SK-N-SH (cell line): ENCODE measurements around the gene ADGRE2.

Source experiments
- EP300 ChIP-seq, 2 experiments: IDR thresholded peaks; 2 replicates each; pipeline versions ENCODE4 v1.4.0 to v1.6.1; 2012; ENCODE audit warnings: borderline replicate concordance in 1 of 2, low read depth in 1 of 2, low read length in 1 of 2
- EZH2phosphoT487 ChIP-seq: fragments of 200-600 bp; sonication (generic); IDR thresholded peaks from 2 replicates; pipeline ENCODE4 v1.6.1; 2017; ENCODE audit warnings: low read depth, mixed run types, mild to moderate bottlenecking, antibody characterized with exemption, moderate library complexity, borderline replicate concordance
- FOSL2 ChIP-seq: IDR thresholded peaks from 2 replicates; pipeline ENCODE4 v1.4.0; 2012; ENCODE audit warnings: low read depth, mild to moderate bottlenecking, moderate library complexity, borderline replicate concordance
- MXI1 ChIP-seq: IDR thresholded peaks from 2 replicates; pipeline ENCODE4 v1.6.1; 2012; ENCODE audit warnings: mild to moderate bottlenecking, low read depth, low read length, improper control_type of control experiment
- NFIC ChIP-seq: IDR thresholded peaks from 2 replicates; pipeline ENCODE4 v1.4.0; 2012; ENCODE audit warnings: borderline replicate concordance
- RAD21 ChIP-seq: IDR thresholded peaks from 2 replicates; pipeline ENCODE4 v1.6.1; 2012; ENCODE audit warnings: mild to moderate bottlenecking, low read length
- RCOR1 ChIP-seq: fragments of 150-350 bp; IDR thresholded peaks from 2 replicates; pipeline ENCODE4 v1.6.1; 2017; ENCODE audit warnings: antibody characterized with exemption, low read length
- SMC3 ChIP-seq: IDR thresholded peaks from 2 replicates; pipeline ENCODE4 v1.6.1; 2012; ENCODE audit warnings: low read depth, low read length, improper control_type of control experiment
- YY1 ChIP-seq: IDR thresholded peaks from 2 replicates; pipeline ENCODE4 v1.4.0; 2012; ENCODE audit warnings: low read depth, mild to moderate bottlenecking
- TF ChIP-seq, protein P1 (sequence below): fragments of 200-600 bp; sonication (generic); IDR thresholded peaks from 2 replicates; pipeline ENCODE4 v1.6.1; 2017; ENCODE audit warnings: antibody characterized with exemption, mild to moderate bottlenecking, moderate library complexity
- TF ChIP-seq, protein P2 (sequence below): IDR thresholded peaks from 2 replicates; pipeline ENCODE4; 2012

GRCh38 chr19:14772467-14772866 is 5.9 kb downstream of the ADGRE2 start:
- TF ChIP-seq RAD21 (no peak), SMC3 (no peak), EP300 (IDR thresholded peaks at IDR 0.05; ENCODE audit: borderline replicate concordance in 1 of 2, low read depth in 1 of 2, low read length in 1 of 2) (no peak), RCOR1 (no peak), NFIC (no peak), MXI1 (no peak), EZH2phosphoT487 (no peak), FOSL2 (no peak), YY1 (no peak)
- TF ChIP-seq, protein P1, sequence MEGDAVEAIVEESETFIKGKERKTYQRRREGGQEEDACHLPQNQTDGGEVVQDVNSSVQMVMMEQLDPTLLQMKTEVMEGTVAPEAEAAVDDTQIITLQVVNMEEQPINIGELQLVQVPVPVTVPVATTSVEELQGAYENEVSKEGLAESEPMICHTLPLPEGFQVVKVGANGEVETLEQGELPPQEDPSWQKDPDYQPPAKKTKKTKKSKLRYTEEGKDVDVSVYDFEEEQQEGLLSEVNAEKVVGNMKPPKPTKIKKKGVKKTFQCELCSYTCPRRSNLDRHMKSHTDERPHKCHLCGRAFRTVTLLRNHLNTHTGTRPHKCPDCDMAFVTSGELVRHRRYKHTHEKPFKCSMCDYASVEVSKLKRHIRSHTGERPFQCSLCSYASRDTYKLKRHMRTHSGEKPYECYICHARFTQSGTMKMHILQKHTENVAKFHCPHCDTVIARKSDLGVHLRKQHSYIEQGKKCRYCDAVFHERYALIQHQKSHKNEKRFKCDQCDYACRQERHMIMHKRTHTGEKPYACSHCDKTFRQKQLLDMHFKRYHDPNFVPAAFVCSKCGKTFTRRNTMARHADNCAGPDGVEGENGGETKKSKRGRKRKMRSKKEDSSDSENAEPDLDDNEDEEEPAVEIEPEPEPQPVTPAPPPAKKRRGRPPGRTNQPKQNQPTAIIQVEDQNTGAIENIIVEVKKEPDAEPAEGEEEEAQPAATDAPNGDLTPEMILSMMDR, result no peak
- TF ChIP-seq, protein P2, sequence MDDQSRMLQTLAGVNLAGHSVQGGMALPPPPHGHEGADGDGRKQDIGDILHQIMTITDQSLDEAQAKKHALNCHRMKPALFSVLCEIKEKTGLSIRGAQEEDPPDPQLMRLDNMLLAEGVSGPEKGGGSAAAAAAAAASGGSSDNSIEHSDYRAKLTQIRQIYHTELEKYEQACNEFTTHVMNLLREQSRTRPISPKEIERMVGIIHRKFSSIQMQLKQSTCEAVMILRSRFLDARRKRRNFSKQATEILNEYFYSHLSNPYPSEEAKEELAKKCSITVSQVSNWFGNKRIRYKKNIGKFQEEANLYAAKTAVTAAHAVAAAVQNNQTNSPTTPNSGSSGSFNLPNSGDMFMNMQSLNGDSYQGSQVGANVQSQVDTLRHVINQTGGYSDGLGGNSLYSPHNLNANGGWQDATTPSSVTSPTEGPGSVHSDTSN, result no peak
